ENCODE results near the gene FEM1A. TPM values are rescaled to one million over a fixed set of nuclear protein-coding genes. Genes with fewer than 3 reads are reported as not detected.

FEM1A gene
- total and polyA plus RNA-seq, 2 of the 8 experiments (the other 6 are each of a cell fraction or from before 2014, with no cell fraction given), result 6.7 to 16.1 TPM

DNA sequence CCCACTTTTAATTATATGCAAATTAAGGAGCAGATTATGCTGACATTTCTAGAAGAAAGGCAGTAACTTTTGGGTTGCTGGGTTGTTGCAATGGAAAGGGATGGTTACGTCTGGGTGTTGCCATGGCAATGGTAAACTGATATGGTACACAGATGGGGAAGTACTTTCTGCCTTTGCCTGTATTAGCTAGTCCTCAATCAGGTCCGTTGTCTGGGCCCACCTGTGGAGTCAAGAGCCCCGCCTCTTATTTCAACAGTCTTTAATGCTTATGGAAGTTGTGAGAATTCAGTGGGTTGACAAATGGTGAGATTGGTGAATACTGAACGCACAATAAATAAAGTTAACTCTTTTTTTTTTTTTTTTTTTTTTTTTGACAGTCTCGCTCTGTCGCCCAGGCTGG, 37.3 kb upstream of the FEM1A start:
- H4K91ac ChIP-seq (replicated peaks; ENCODE audit: insufficient read length, low read length), result no peak overlapping the region
- TF ChIP-seq E2F6 (IDR thresholded peaks at IDR 0.05) (no peak), CREB1 (IDR thresholded peaks at IDR 0.05) (no peak), RAD21 (IDR thresholded peaks at IDR 0.05 in 1 of 2, conservative IDR thresholded peaks at IDR 0.05 in 1 of 2; ENCODE audit: low read depth in 2 of 2, low read length in 2 of 2) (no peak), TBP (IDR thresholded peaks at IDR 0.05; ENCODE audit: low read depth, low read length) (no peak), POU5F1 (IDR thresholded peaks at IDR 0.05; ENCODE audit: low read depth, low read length) (no peak), RFX5 (IDR thresholded peaks at IDR 0.05; ENCODE audit: borderline replicate concordance, low read depth, low read length) (no peak), CBX5 (IDR thresholded peaks at IDR 0.05; ENCODE audit: low read depth, low read length) (no peak), RBBP5 (IDR thresholded peaks at IDR 0.05; ENCODE audit: borderline replicate concordance, low read depth, low read length) (no peak), YY1 (IDR thresholded peaks at IDR 0.05; ENCODE audit: low read depth, low read length) (no peak), KDM4A (IDR thresholded peaks at IDR 0.05; ENCODE audit: low read depth, low read length, severe bottlenecking) (no peak)
- H2BK15ac ChIP-seq (ENCODE audit: low read length), result no peak overlapping the region
- no peak overlapping the region for H3K23ac ChIP-seq (ENCODE audit: insufficient read length)
- no peak for FAIRE-seq
- H4K8ac ChIP-seq (ENCODE audit: extremely low read depth, insufficient read depth, low read length), result no peak overlapping the region
- H3K27me3 ChIP-seq (replicated peaks in 1 of 4; ENCODE audit: control insufficient read depth in 3 of 4, extremely low read depth in 1 of 4, insufficient read depth in 3 of 4, low read length in 3 of 4), result peaks cover 0 to 7% (median 4%) of the 10 kb centered on the region in 4 experiments; a peak in 4 of 7 replicates
- no peak overlapping the region for H3K27ac ChIP-seq (ENCODE audit: low read depth, low read length)
- POLR2A ChIA-PET (ENCODE audit: partially characterized antibody), result interaction anchor here (3.8 kb wide), 1 partner anchor 15 kb away, joined by 16 read pairs; no protein-coding TSS in a partner anchor
- H3K23me2 ChIP-seq (ENCODE audit: low read depth, low read length), result no peaks in the 10 kb centered on the region
- H2BK120ac ChIP-seq (replicated peaks; ENCODE audit: low read depth, low read length), result no peak overlapping the region
- H3K36me3 ChIP-seq (ENCODE audit: control insufficient read depth in 2 of 4, insufficient read depth in 4 of 4, low read length in 3 of 4), result no peaks in the 10 kb centered on the region
- no peaks in the 10 kb centered on the region for H4K20me1 ChIP-seq (replicated peaks in 1 of 2; ENCODE audit: control insufficient read depth in 1 of 2, insufficient read depth in 2 of 2, low read length in 2 of 2)
- no peak overlapping the region for H4K5ac ChIP-seq (ENCODE audit: insufficient read length, low read depth, low read length)
- H2BK12ac ChIP-seq (ENCODE audit: low read depth, low read length), result no peak overlapping the region
- H3K56ac ChIP-seq (replicated peaks; ENCODE audit: insufficient read length, low read depth, low read length), result no peak overlapping the region
- H2AK5ac ChIP-seq (ENCODE audit: low read depth, low read length), result no peak overlapping the region
- H2AFZ ChIP-seq (ENCODE audit: low read length), result no peak overlapping the region
- CTCF ChIA-PET (ENCODE audit: partially characterized antibody), result interaction anchor here (1.2 to 6.7 kb wide), 3 partner anchors 9 to 30 kb away, joined by 4 to 38 read pairs (median 6); no protein-coding TSS in a partner anchor
- no peaks in the 10 kb centered on the region for H3K79me2 ChIP-seq (ENCODE audit: control insufficient read depth in 1 of 2, insufficient read depth in 2 of 2, low read length in 2 of 2)
- no peaks in the 10 kb centered on the region for H3K79me1 ChIP-seq (ENCODE audit: low read depth, low read length)
- WGBS, 2 experiments (ENCODE audit: extremely low coverage in 1 of 2, insufficient coverage in 1 of 2, insufficient read length in 1 of 2, insufficient replicate concordance in 2 of 2, low coverage in 1 of 2, low lambda C conversion rate in 2 of 2, missing lambda C conversion rate in 1 of 2), result 67% methylated on average over 3 of the region's 6 CpGs; no CpG with 5 or more reads in 1 of the 2 experiments
- no peak overlapping the region for H3K14ac ChIP-seq (ENCODE audit: insufficient read length)
- no peak overlapping the region for H3K4ac ChIP-seq (replicated peaks; ENCODE audit: insufficient read length, low read depth, low read length)
- no peak overlapping the region for H3K4me2 ChIP-seq (ENCODE audit: insufficient read depth in 1 of 2, low read depth in 2 of 2, low read length in 2 of 2)
- no peak overlapping the region for H2BK20ac ChIP-seq (ENCODE audit: low read length)
- no peaks in the 10 kb centered on the region for H3K9me3 ChIP-seq (ENCODE audit: insufficient read depth in 2 of 2, low read depth in 1 of 2, low read length in 1 of 2)
- H2BK5ac ChIP-seq (ENCODE audit: low read depth, low read length), result no peak overlapping the region
- H3K4me3 ChIP-seq (ENCODE audit: extremely low read depth in 1 of 4, insufficient read depth in 2 of 4, low read depth in 3 of 4, low read length in 4 of 4), result no peak overlapping the region
- DNase-seq (ENCODE audit: low read depth in 1 of 2, low spot score in 2 of 2), result no peak
- H3K9ac ChIP-seq (replicated peaks in 1 of 4; ENCODE audit: extremely low read depth in 1 of 4, low read depth in 3 of 4, low read length in 3 of 4), result no peak overlapping the region
- H3K4me1 ChIP-seq (replicated peaks in 1 of 4; ENCODE audit: control insufficient read depth in 3 of 4, insufficient read depth in 4 of 4, low read length in 3 of 4), result peaks cover 0 to under 1% (median under 1%) of the 10 kb centered on the region in 4 experiments; a peak in 1 of 7 replicates
- no peak overlapping the region for H3K18ac ChIP-seq (ENCODE audit: extremely low read depth, low read length)

All from H1 (cell line).